ENCODE data around the gene SSH2. TPM values are rescaled to one million over a fixed set of nuclear protein-coding genes. Genes with fewer than 3 reads are reported as not detected.

The SSH2 gene
- total and polyA plus RNA-seq, 2 of the 13 experiments (the other 11 are each of a cell fraction or from before 2014, with no cell fraction given), result 6.0 to 6.4 TPM

DNA sequence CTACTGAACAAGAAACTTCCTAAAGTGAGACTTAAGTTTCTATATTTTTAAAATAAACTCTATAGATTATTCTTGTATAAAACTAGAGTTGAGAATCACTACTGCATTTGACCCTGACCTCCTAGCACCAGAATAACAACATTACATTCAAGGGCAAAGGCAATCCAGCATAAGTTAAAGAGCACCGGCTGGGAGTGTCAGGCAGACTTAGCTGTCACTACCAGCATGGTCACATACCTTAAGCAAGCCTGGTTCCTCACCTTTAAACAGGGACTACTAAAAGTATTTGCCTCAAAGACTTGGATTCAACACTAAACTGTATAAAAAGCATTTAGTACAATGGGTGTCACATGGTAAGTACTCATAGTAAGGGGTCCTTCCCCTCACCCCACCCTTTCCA lies 90.4 kb downstream of the SSH2 start:
- FAIRE-seq (no peak), DNase-seq (ENCODE audit: low spot score) (no peak), ATAC-seq (no peak)
- BruUV-seq (replicated peaks), result no TSS peak
- no peak overlapping the region for H3K27ac ChIP-seq (ENCODE audit: extremely low read length, insufficient read depth, low read length)
- 87% methylated on average over 1 of the region's 1 CpG for WGBS (ENCODE audit: low lambda C conversion rate)
- no peak overlapping the region for H3K4me2 ChIP-seq (ENCODE audit: low read depth, low read length)
- ChIA-PET POLR2A (no interaction called here), CTCF (ENCODE audit: low intra/inter-chr PET ratio, low total read pairs) (no interaction called here)
- in situ Hi-C loops (cut with HindIII; ENCODE audit: extremely low pct_ligation_motif_present, low pct_unique_long_range_greater_than_20kb) (loop anchor here (10.0 kb wide), 1 partner anchor 55 kb away; no protein-coding TSS in a partner anchor), intact Hi-C loops (cut with micrococcal nuclease; ENCODE audit: unreplicated experiment) (no loop called here)
- no peaks in the 10 kb centered on the region for H3K4me1 ChIP-seq (ENCODE audit: insufficient read depth, low read length)
- no peaks in the 10 kb centered on the region for H4K20me1 ChIP-seq (ENCODE audit: insufficient read depth, low read length)
- no peak overlapping the region for H3K4me3 ChIP-seq (replicated peaks in 1 of 3; ENCODE audit: insufficient read depth in 1 of 3, low read depth in 2 of 3, low read length in 3 of 3)
- no peak overlapping the region for H2AFZ ChIP-seq (ENCODE audit: low read length)
- H3K27me3 ChIP-seq (ENCODE audit: control insufficient read depth in 1 of 2, insufficient read depth in 2 of 2, low read length in 2 of 2), result no peaks in the 10 kb centered on the region
- no peaks in the 10 kb centered on the region for H3K79me2 ChIP-seq (ENCODE audit: insufficient read depth, low read length)
- no peaks in the 10 kb centered on the region for H3K36me3 ChIP-seq (replicated peaks in 1 of 2; ENCODE audit: control insufficient read depth in 1 of 2, insufficient read depth in 2 of 2, low read length in 2 of 2)
- H3K9me3 ChIP-seq (ENCODE audit: low read length), result no peaks in the 10 kb centered on the region
- TF ChIP-seq GABPA (IDR thresholded peaks at IDR 0.05; ENCODE audit: low read depth, low read length), result no peak
- TF ChIP-seq GABPA (CRISPR knock-in tag; IDR thresholded peaks at IDR 0.05; ENCODE audit: low read depth), result no peak
- TF ChIP-seq REL (CRISPR knock-in tag; conservative IDR thresholded peaks at IDR 0.05), result no peak
- TF ChIP-seq, protein P1, sequence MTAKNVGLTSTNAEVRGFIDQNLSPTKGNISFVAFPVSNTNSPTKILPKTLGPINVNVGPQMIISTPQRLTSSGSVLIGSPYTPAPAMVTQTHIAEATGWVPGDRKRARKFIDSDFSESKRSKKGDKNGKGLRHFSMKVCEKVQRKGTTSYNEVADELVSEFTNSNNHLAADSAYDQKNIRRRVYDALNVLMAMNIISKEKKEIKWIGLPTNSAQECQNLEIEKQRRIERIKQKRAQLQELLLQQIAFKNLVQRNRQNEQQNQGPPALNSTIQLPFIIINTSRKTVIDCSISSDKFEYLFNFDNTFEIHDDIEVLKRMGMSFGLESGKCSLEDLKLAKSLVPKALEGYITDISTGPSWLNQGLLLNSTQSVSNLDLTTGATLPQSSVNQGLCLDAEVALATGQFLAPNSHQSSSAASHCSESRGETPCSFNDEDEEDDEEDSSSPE (CRISPR knock-in tag; IDR thresholded peaks at IDR 0.05), result no peak
- TF ChIP-seq RFX5 (IDR thresholded peaks at IDR 0.05; ENCODE audit: low read depth, low read length), result no peak
- TF ChIP-seq MTF2 (CRISPR knock-in tag; IDR thresholded peaks at IDR 0.05; ENCODE audit: borderline replicate concordance), result no peak
- no peak for TF ChIP-seq NONO (IDR thresholded peaks at IDR 0.05)
- no peak for TF ChIP-seq NONO (CRISPR knock-in tag; conservative IDR thresholded peaks at IDR 0.05)
- TF ChIP-seq EHMT2 (IDR thresholded peaks at IDR 0.05; ENCODE audit: borderline replicate concordance, low read depth, low read length), result no peak
- TF ChIP-seq ZNF33B (CRISPR knock-in tag; IDR thresholded peaks at IDR 0.05), result no peak
- no peak for TF ChIP-seq HNRNPLL (IDR thresholded peaks at IDR 0.05; ENCODE audit: low read depth, low read length, poor library complexity, severe bottlenecking)
- no peak for TF ChIP-seq ZNF780A (CRISPR knock-in tag; IDR thresholded peaks at IDR 0.05)
- no peak for TF ChIP-seq KDM1A (CRISPR knock-in tag; IDR thresholded peaks at IDR 0.05)
- TF ChIP-seq, protein P2, sequence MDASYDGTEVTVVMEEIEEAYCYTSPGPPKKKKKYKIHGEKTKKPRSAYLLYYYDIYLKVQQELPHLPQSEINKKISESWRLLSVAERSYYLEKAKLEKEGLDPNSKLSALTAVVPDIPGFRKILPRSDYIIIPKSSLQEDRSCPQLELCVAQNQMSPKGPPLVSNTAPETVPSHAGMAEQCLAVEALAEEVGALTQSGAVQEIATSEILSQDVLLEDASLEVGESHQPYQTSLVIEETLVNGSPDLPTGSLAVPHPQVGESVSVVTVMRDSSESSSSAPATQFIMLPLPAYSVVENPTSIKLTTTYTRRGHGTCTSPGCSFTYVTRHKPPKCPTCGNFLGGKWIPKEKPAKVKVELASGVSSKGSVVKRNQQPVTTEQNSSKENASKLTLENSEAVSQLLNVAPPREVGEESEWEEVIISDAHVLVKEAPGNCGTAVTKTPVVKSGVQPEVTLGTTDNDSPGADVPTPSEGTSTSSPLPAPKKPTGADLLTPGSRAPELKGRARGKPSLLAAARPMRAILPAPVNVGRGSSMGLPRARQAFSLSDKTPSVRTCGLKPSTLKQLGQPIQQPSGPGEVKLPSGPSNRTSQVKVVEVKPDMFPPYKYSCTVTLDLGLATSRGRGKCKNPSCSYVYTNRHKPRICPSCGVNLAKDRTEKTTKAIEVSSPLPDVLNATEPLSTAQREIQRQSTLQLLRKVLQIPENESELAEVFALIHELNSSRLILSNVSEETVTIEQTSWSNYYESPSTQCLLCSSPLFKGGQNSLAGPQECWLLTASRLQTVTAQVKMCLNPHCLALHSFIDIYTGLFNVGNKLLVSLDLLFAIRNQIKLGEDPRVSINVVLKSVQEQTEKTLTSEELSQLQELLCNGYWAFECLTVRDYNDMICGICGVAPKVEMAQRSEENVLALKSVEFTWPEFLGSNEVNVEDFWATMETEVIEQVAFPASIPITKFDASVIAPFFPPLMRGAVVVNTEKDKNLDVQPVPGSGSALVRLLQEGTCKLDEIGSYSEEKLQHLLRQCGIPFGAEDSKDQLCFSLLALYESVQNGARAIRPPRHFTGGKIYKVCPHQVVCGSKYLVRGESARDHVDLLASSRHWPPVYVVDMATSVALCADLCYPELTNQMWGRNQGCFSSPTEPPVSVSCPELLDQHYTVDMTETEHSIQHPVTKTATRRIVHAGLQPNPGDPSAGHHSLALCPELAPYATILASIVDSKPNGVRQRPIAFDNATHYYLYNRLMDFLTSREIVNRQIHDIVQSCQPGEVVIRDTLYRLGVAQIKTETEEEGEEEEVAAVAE (CRISPR knock-in tag; IDR thresholded peaks at IDR 0.05; ENCODE audit: borderline replicate concordance), result no peak
- no peak for TF ChIP-seq RBFOX2 (IDR thresholded peaks at IDR 0.05; ENCODE audit: low read depth, low read length)
- no peak for TF ChIP-seq POGZ (CRISPR knock-in tag; IDR thresholded peaks at IDR 0.05)
- no peak overlapping the region for H3K9ac ChIP-seq (ENCODE audit: insufficient read depth, low read depth, low read length)

Data from HepG2 (cell line).